ENCODE measurements around the gene SMURF2. TPM values are rescaled to one million over a fixed set of nuclear protein-coding genes. Genes with fewer than 3 reads are reported as not detected.
A peak's percentile ranks its signal among the peaks of the same experiment; 100 is the strongest.

Gene SMURF2
- total and polyA plus RNA-seq, 9 of the 15 experiments (the other 6 are each of a cell fraction or from before 2014, with no cell fraction given): 3.8 to 22.0 (median 14.8) TPM

- TF ChIP-seq IRF1 (CRISPR knock-in tag; IDR thresholded peaks at IDR 0.05; ENCODE audit: borderline replicate concordance) (no peak), ZNF184 (CRISPR knock-in tag; IDR thresholded peaks at IDR 0.05) (no peak), HCFC1 (IDR thresholded peaks at IDR 0.05; ENCODE audit: low read depth, low read length) (peak; percentile 27), HOXB6 (CRISPR knock-in tag; IDR thresholded peaks at IDR 0.05; ENCODE audit: borderline replicate concordance) (no peak), MXD1 (CRISPR knock-in tag; IDR thresholded peaks at IDR 0.05; ENCODE audit: borderline replicate concordance, poor library complexity, severe bottlenecking) (no peak), DPF2 (IDR thresholded peaks at IDR 0.05) (no peak), E4F1 (CRISPR knock-in tag; IDR thresholded peaks at IDR 0.05; ENCODE audit: borderline replicate concordance) (no peak), REST (IDR thresholded peaks at IDR 0.05; ENCODE audit: borderline replicate concordance) (no peak), REST (CRISPR knock-in tag; IDR thresholded peaks at IDR 0.05; ENCODE audit: low read depth) (0 out of 2 replicates have a peak, but pooled peaks have one; percentile 67)
Measured at GRCh38 chr17:64661976-64662773, at the start of gene SMURF2 (continued).

All from K562 (cell line).